GM18870 (cell line): ENCODE data around the gene ERAL1.
A peak's percentile ranks its signal among the peaks of the same experiment; 100 is the strongest.
"Not testable (repeated sequence)": the region's sequence is repeated elsewhere in the genome, so short reads cannot be mapped to it uniquely, and the experiment has no call there.

Experiments used
- ATAC-seq: cut with Tn5 transposase; IDR thresholded peaks from one replicate; pipeline ENCODE4 v1.9.1; 2021; ENCODE audit warnings: moderate library complexity; ENCODE audit not compliant: unreplicated experiment

ERAL1 gene

GRCh38 chr17:28849281-28849680 lies 5.5 kb upstream of the ERAL1 start:
- no peak for ATAC-seq

GRCh38 chr17:28853295-28853694 lies 1.5 kb upstream of the ERAL1 start:
- ATAC-seq = no peak

- ATAC-seq = no peak
Observed at GRCh38 chr17:28855336-28855679, 492 bp downstream of the ERAL1 start.

- ATAC-seq = no peak
Observed at GRCh38 chr17:28856028-28856574, 1.3 kb downstream of the ERAL1 start.

GRCh38 chr17:28857905-28858800 lies 3.3 kb downstream of the ERAL1 start:
- ATAC-seq = no peak

GRCh38 chr17:28858801-28859355 lies 4.1 kb downstream of the ERAL1 start:
- ATAC-seq = no peak

- no peak for ATAC-seq
Observed at GRCh38 chr17:28860363-28860808, 5.6 kb downstream of the ERAL1 start.

- no peak for ATAC-seq
Observed at GRCh38 chr17:28861393-28862203, 6.8 kb downstream of the ERAL1 start.

GRCh38 chr17:28862561-28862960 lies 7.7 kb downstream of the ERAL1 start:
- no peak for ATAC-seq

GRCh38 chr17:28863953-28864352 lies 9.1 kb downstream of the ERAL1 start:
- no peak for ATAC-seq

GRCh38 chr17:28864991-28865849 lies 10.4 kb downstream of the ERAL1 start:
- no peak for ATAC-seq

GRCh38 chr17:28865946-28866752 lies 11.3 kb downstream of the ERAL1 start:
- no peak for ATAC-seq

- ATAC-seq = no peak
Observed at GRCh38 chr17:28867276-28867675, 12.5 kb downstream of the ERAL1 start.

GRCh38 chr17:28871056-28871579 lies 16.3 kb downstream of the ERAL1 start:
- ATAC-seq = peak; percentile 77

- ATAC-seq = no peak
Observed at GRCh38 chr17:28873839-28874238, 19.0 kb downstream of the ERAL1 start.

GRCh38 chr17:28874750-28875149 lies 19.9 kb downstream of the ERAL1 start:
- ATAC-seq = no peak

- ATAC-seq = no peak
Observed at GRCh38 chr17:28875848-28876550, 21.2 kb downstream of the ERAL1 start.

- not testable (repeated sequence) for ATAC-seq
Observed at GRCh38 chr17:28877150-28877711, 22.4 kb downstream of the ERAL1 start.
